HEK293 (cell line): Measurements from ENCODE around the gene HOGA1.

Experiments
- CTCF ChIA-PET: fragments of 350-600 bp; formaldehyde crosslinking; extraction: SDS; loops from one replicate; lab custom pipeline; 2021; ENCODE audit warnings: antibody characterized with exemption; lab: Yijun Ruan, JAX
- POLR2A ChIA-PET: fragments of 300-600 bp; formaldehyde crosslinking; extraction: SDS; loops from one replicate; lab custom pipeline; 2020; ENCODE audit warnings: antibody characterized with exemption, inconsistent platforms; lab: Yijun Ruan, JAX
- H3K27ac ChIP-seq: fragments of 200-500 bp; sonication (Bioruptor generic); 2 replicates; pipeline ENCODE4 v1.5.1; 2014; ENCODE audit warnings: low read depth, low read length, control low read depth, inconsistent platforms; ENCODE audit errors: extremely low read depth
- H3K36me3 ChIP-seq, 2 experiments: fragments of 200-500 bp in 1 of 2; sonication (Bioruptor generic) in 1 of 2; 1 replicate in 1 of 2; 2 replicates in 1 of 2; pipeline ENCODE4 v1.5.1; 2014 to 2017; ENCODE audit warnings: inconsistent platforms in 2 of 2, low read length in 2 of 2; ENCODE audit not compliant: control insufficient read depth in 2 of 2, insufficient read depth in 1 of 2
- H3K4me1 ChIP-seq: fragments of 200-500 bp; sonication (Bioruptor generic); 2 replicates; pipeline ENCODE4 v1.5.1; 2014; ENCODE audit warnings: mild to moderate bottlenecking, low read length, inconsistent platforms; ENCODE audit not compliant: control insufficient read depth, insufficient read depth
- H3K4me3 ChIP-seq: 2 replicates; pipeline ENCODE4 v1.5.1; 2011; ENCODE audit warnings: low read depth, mild to moderate bottlenecking, control low read depth, low read length, moderate library complexity
- H3K9me3 ChIP-seq: fragments of 200-500 bp; sonication (Bioruptor generic); 2 replicates; pipeline ENCODE4 v1.5.1; 2014; ENCODE audit warnings: low read depth, low read length, inconsistent platforms; ENCODE audit not compliant: control insufficient read depth, insufficient read depth
- ATF2 ChIP-seq: fragments of 450-650 bp; formaldehyde crosslinking; IDR thresholded peaks from 2 replicates; pipeline ENCODE4 v1.5.1; 2016; ENCODE audit warnings: missing biosample characterization, missing genetic modification characterization, low read depth
- EGR2 ChIP-seq: fragments of 450-650 bp; formaldehyde crosslinking; IDR thresholded peaks from 2 replicates; pipeline ENCODE4 v1.5.1; 2016; ENCODE audit warnings: low read depth, missing biosample characterization, missing genetic modification characterization
- INSM2 ChIP-seq: fragments of 450-650 bp; formaldehyde crosslinking; IDR thresholded peaks from 2 replicates; pipeline ENCODE4 v1.5.1; 2016; ENCODE audit warnings: missing biosample characterization, missing genetic modification characterization
- KLF1 ChIP-seq: fragments of 450-650 bp; formaldehyde crosslinking; IDR thresholded peaks from 2 replicates; pipeline ENCODE4 v1.5.1; 2016; ENCODE audit warnings: missing biosample characterization, missing genetic modification characterization
- PRDM6 ChIP-seq: fragments of 450-650 bp; formaldehyde crosslinking; IDR thresholded peaks from 2 replicates; pipeline ENCODE4 v1.5.1; 2017; ENCODE audit warnings: missing biosample characterization, missing genetic modification characterization
- SP7 ChIP-seq: fragments of 450-650 bp; formaldehyde crosslinking; IDR thresholded peaks from 2 replicates; pipeline ENCODE4 v1.5.1; 2016; ENCODE audit warnings: missing biosample characterization, missing genetic modification characterization
- WT1 ChIP-seq: fragments of 450-650 bp; formaldehyde crosslinking; IDR thresholded peaks from 2 replicates; pipeline ENCODE4 v1.5.1; 2016; ENCODE audit warnings: missing biosample characterization, missing genetic modification characterization
- ZFP37 ChIP-seq: fragments of 450-650 bp; formaldehyde crosslinking; IDR thresholded peaks from 2 replicates; pipeline ENCODE4 v1.5.1; 2016; ENCODE audit warnings: missing biosample characterization, missing genetic modification characterization
- ZNF133 ChIP-seq: fragments of 450-650 bp; formaldehyde crosslinking; IDR thresholded peaks from 2 replicates; pipeline ENCODE4 v1.5.1; 2016; ENCODE audit warnings: missing biosample characterization, missing genetic modification characterization
- ZNF184 ChIP-seq: fragments of 450-650 bp; IDR thresholded peaks from 2 replicates; pipeline ENCODE4 v1.5.1; 2018; ENCODE audit warnings: missing biosample characterization, mild to moderate bottlenecking, missing genetic modification characterization
- ZNF24 ChIP-seq: fragments of 450-650 bp; formaldehyde crosslinking; IDR thresholded peaks from 2 replicates; pipeline ENCODE4 v1.5.1; 2016; ENCODE audit warnings: missing biosample characterization, missing genetic modification characterization
- ZNF292 ChIP-seq: fragments of 450-650 bp; formaldehyde crosslinking; IDR thresholded peaks from 2 replicates; pipeline ENCODE4 v1.5.1; 2016; ENCODE audit warnings: low read depth, missing biosample characterization, missing genetic modification characterization, borderline replicate concordance
- ZNF391 ChIP-seq: fragments of 450-650 bp; formaldehyde crosslinking; IDR thresholded peaks from 2 replicates; pipeline ENCODE4 v1.5.1; 2016; ENCODE audit warnings: low read depth, missing biosample characterization, missing genetic modification characterization, borderline replicate concordance
- ZNF488 ChIP-seq: fragments of 450-650 bp; formaldehyde crosslinking; IDR thresholded peaks from 2 replicates; pipeline ENCODE4 v1.5.1; 2016; ENCODE audit warnings: missing biosample characterization, missing genetic modification characterization
- ZNF501 ChIP-seq: fragments of 450-650 bp; formaldehyde crosslinking; IDR thresholded peaks from 2 replicates; pipeline ENCODE4 v1.5.1; 2016; ENCODE audit warnings: missing biosample characterization, missing genetic modification characterization
- ZNF510 ChIP-seq: fragments of 450-650 bp; formaldehyde crosslinking; IDR thresholded peaks from 2 replicates; pipeline ENCODE4 v1.5.1; 2018; ENCODE audit warnings: mild to moderate bottlenecking, missing genetic modification characterization, missing biosample characterization; ENCODE audit not compliant: insufficient replicate concordance
- ZNF530 ChIP-seq: fragments of 450-650 bp; formaldehyde crosslinking; IDR thresholded peaks from 2 replicates; pipeline ENCODE4 v1.5.1; 2016; ENCODE audit warnings: low read depth, missing biosample characterization, missing genetic modification characterization
- ZNF624 ChIP-seq: fragments of 450-650 bp; formaldehyde crosslinking; IDR thresholded peaks from 2 replicates; pipeline ENCODE4 v1.5.1; 2017; ENCODE audit warnings: missing biosample characterization, missing genetic modification characterization
- ZNF629 ChIP-seq: fragments of 450-650 bp; formaldehyde crosslinking; IDR thresholded peaks from 2 replicates; pipeline ENCODE4 v1.5.1; 2017; ENCODE audit warnings: missing biosample characterization, missing genetic modification characterization
- ZNF645 ChIP-seq: fragments of 450-650 bp; formaldehyde crosslinking; IDR thresholded peaks from 2 replicates; pipeline ENCODE4; 2016; ENCODE audit warnings: missing biosample characterization, missing genetic modification characterization

HOGA1 gene

GRCh38 chr10:97644936-97645335 lies 60.7 kb downstream of the HOGA1 start (continued):
- TF ChIP-seq ZNF645 (tag by site-specific recombination) (no peak), ZNF24 (tag by site-specific recombination) (no peak), INSM2 (tag by site-specific recombination) (no peak), ZNF292 (tag by site-specific recombination) (no peak), ZFP37 (no peak), ZNF629 (no peak), ZNF510 (tag by site-specific recombination) (no peak), ATF2 (tag by site-specific recombination) (no peak)

GRCh38 chr10:97647556-97647955 lies 63.4 kb downstream of the HOGA1 start:
- ChIA-PET CTCF (no interaction called here), POLR2A (interaction anchor here (0.6 to 1.1 kb wide), 2 partner anchors 39 to 88 kb away, joined by 3 read pairs; no protein-coding TSS in a partner anchor)
- no peaks in the 10 kb centered on the region for H3K9me3 ChIP-seq
- peaks cover 11 to 54% of the 10 kb centered on the region in 2 experiments for H3K36me3 ChIP-seq
- no peak overlapping the region for H3K27ac ChIP-seq
- no peak overlapping the region for H3K4me3 ChIP-seq
- H3K4me1 ChIP-seq: no peaks in the 10 kb centered on the region; the same call in 1 of the 2 replicates
- no peak for TF ChIP-seq ZNF624
- TF ChIP-seq ZNF391 (tag by site-specific recombination): no peak
- no peak for TF ChIP-seq KLF1
- no peak for TF ChIP-seq WT1 (tag by site-specific recombination)
- TF ChIP-seq ZNF501 (tag by site-specific recombination): no peak

GRCh38 chr10:97648562-97649404 lies 64.6 kb downstream of the HOGA1 start:
- ChIA-PET POLR2A (interaction anchor here (0.7 kb wide), 1 partner anchor 7 kb away, joined by 4 read pairs; no protein-coding TSS in a partner anchor), CTCF (interaction anchor here (0.6 to 1.1 kb wide), 3 partner anchors 15 to 185 kb away, joined by 3 to 4 read pairs (median 3); no protein-coding TSS in a partner anchor)
- H3K36me3 ChIP-seq: peaks cover 14 to 57% of the 10 kb centered on the region in 2 experiments
- no peak overlapping the region for H3K27ac ChIP-seq
- H3K9me3 ChIP-seq: no peaks in the 10 kb centered on the region
- no peaks in the 10 kb centered on the region; the same call in 1 of the 2 replicates for H3K4me1 ChIP-seq
- H3K4me3 ChIP-seq: no peak overlapping the region
- peak; percentile 29; the same call in 1 of the 2 replicates for TF ChIP-seq PRDM6 (tag by site-specific recombination)
- peak; percentile 59; the same call in 1 of the 2 replicates for TF ChIP-seq SP7 (tag by site-specific recombination)
- peak; percentile 62 for TF ChIP-seq EGR2 (tag by site-specific recombination)
- TF ChIP-seq ZNF530 (tag by site-specific recombination): no peak
- TF ChIP-seq ZNF391 (tag by site-specific recombination): no peak
- 0 out of 2 replicates have a peak, but pooled peaks have one; percentile 30 for TF ChIP-seq ZNF184 (tag by site-specific recombination)
- TF ChIP-seq ZNF133: no peak
- no peak for TF ChIP-seq ZNF488 (tag by site-specific recombination)
- TF ChIP-seq ZNF629: peak; percentile 67
